ENCODE data around the gene MYL5. TPM values are rescaled to one million over a fixed set of nuclear protein-coding genes. Genes with fewer than 3 reads are reported as not detected.

The MYL5 gene
- polyA plus RNA-seq, 2 of the 4 experiments (the other 2 are of a cell fraction), result 8.0 to 8.3 TPM

DNA sequence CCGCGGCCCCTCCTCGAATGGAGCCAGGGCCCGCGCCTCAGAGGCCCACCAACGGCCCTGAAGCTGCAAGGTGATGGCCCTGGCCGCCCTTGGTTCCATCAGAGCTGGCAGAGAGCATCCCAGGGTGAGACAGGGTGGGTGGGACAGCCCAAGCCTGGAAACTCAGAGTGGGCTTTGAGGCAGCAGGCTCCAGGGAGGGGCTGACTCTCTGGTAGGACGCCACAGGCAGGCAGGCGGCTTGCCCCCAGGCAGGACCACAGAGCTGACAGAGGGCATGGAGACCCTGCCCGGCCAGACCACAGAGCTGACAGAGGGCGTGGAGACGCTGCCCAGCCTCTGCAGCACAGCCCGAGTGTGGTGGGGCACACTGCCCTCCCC, 4.8 kb downstream of the MYL5 start:
- peaks cover 13% of the 10 kb centered on the region; the same call in 1 of the 3 replicates for H3K4me1 ChIP-seq
- H3K9me3 ChIP-seq, result no peaks in the 10 kb centered on the region
- ChIA-PET POLR2A (interaction anchor here (1.1 kb wide), 1 partner anchor 8 kb away, joined by 4 read pairs; no protein-coding TSS in a partner anchor), CTCF (interaction anchor here (0.7 kb wide), 1 partner anchor 133 kb away, joined by 3 read pairs; no protein-coding TSS in a partner anchor)
- no peak overlapping the region for H3K4me3 ChIP-seq
- H3K27ac ChIP-seq, result no peak overlapping the region
- no peak for ATAC-seq
- 90% methylated on average over 2 of the region's 13 CpGs for whole genome bisulfite sequencing (ENCODE audit: missing lambda C conversion rate)
- DNase-seq (ENCODE audit: low read depth in 1 of 2, low spot score in 1 of 2), result no peak
- no peak for FAIRE-seq
- TF ChIP-seq RARB (CRISPR knock-in tag; IDR thresholded peaks at IDR 0.05) (no peak), BHLHE40 (IDR thresholded peaks at IDR 0.05; ENCODE audit: low read depth, low read length) (no peak), KDM1A (IDR thresholded peaks at IDR 0.05; ENCODE audit: low read depth) (no peak), TFCP2L1 (CRISPR knock-in tag; IDR thresholded peaks at IDR 0.05) (no peak), FOXS1 (CRISPR knock-in tag; IDR thresholded peaks at IDR 0.05) (no peak), POLR2A (IDR thresholded peaks at IDR 0.05; ENCODE audit: low read length) (no peak), CHD4 (IDR thresholded peaks at IDR 0.05; ENCODE audit: borderline replicate concordance) (no peak), ZNF302 (CRISPR knock-in tag; IDR thresholded peaks at IDR 0.05) (no peak), POLR2AphosphoS2 (conservative IDR thresholded peaks at IDR 0.05; ENCODE audit: low read length) (no peak), KDM5A (IDR thresholded peaks at IDR 0.05) (no peak), GATA3 (IDR thresholded peaks at IDR 0.05; ENCODE audit: borderline replicate concordance) (no peak), CHD2 (IDR thresholded peaks at IDR 0.05; ENCODE audit: low read length, partially characterized antibody) (no peak)
- TF ChIP-seq, protein P1, sequence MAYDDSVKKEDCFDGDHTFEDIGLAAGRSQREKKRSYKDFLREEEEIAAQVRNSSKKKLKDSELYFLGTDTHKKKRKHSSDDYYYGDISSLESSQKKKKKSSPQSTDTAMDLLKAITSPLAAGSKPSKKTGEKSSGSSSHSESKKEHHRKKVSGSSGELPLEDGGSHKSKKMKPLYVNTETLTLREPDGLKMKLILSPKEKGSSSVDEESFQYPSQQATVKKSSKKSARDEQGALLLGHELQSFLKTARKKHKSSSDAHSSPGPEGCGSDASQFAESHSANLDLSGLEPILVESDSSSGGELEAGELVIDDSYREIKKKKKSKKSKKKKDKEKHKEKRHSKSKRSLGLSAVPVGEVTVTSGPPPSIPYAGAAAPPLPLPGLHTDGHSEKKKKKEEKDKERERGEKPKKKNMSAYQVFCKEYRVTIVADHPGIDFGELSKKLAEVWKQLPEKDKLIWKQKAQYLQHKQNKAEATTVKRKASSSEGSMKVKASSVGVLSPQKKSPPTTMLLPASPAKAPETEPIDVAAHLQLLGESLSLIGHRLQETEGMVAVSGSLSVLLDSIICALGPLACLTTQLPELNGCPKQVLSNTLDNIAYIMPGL (CRISPR knock-in tag; IDR thresholded peaks at IDR 0.05; ENCODE audit: borderline replicate concordance), result no peak
- TF ChIP-seq, protein P2, sequence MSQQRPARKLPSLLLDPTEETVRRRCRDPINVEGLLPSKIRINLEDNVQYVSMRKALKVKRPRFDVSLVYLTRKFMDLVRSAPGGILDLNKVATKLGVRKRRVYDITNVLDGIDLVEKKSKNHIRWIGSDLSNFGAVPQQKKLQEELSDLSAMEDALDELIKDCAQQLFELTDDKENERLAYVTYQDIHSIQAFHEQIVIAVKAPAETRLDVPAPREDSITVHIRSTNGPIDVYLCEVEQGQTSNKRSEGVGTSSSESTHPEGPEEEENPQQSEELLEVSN (IDR thresholded peaks at IDR 0.05; ENCODE audit: borderline replicate concordance, low read depth), result no peak
- TF ChIP-seq, protein P3, sequence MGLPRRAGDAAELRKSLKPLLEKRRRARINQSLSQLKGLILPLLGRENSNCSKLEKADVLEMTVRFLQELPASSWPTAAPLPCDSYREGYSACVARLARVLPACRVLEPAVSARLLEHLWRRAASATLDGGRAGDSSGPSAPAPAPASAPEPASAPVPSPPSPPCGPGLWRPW (IDR thresholded peaks at IDR 0.05), result no peak
- no peak overlapping the region for H3K4me2 ChIP-seq

DNA sequence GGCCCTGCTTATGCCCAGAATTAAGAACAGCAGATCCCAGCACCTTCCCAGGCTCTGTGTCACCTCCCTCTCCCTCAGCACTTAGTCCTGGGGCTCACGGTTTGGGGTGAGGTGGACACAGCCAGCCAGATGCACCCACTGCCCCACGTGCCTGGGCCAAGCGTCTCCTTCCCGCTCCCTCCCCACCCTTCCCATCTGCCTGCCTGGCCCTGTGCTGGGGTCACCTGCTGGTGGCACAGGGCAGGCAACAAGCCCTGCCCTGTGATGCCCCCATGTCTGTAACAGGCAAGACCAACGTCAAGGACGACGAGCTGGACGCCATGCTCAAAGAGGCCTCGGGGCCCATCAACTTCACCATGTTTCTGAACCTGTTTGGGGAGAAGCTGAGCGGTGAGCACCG, 5.3 kb downstream of the MYL5 start:
- Histone ChIP-seq H3K27ac (no peak overlapping the region), H3K4me3 (no peak overlapping the region), H3K9me3 (no peaks in the 10 kb centered on the region), H3K4me1 (peaks cover 16% of the 10 kb centered on the region; the same call in 1 of the 3 replicates), H3K4me2 (no peak overlapping the region)
- CTCF ChIA-PET, result interaction anchor here (0.7 kb wide), 1 partner anchor 133 kb away, joined by 3 read pairs; no protein-coding TSS in a partner anchor
- POLR2A ChIA-PET, result interaction anchor here (1.1 kb wide), 1 partner anchor 8 kb away, joined by 4 read pairs; no protein-coding TSS in a partner anchor
- DNase-seq (ENCODE audit: low read depth in 1 of 2, low spot score in 1 of 2) (no peak), FAIRE-seq (no peak), ATAC-seq (no peak)
- TF ChIP-seq HOXB5 (CRISPR knock-in tag; IDR thresholded peaks at IDR 0.05), result no peak
- TF ChIP-seq EP300 (IDR thresholded peaks at IDR 0.05), result no peak
- TF ChIP-seq, protein P4, sequence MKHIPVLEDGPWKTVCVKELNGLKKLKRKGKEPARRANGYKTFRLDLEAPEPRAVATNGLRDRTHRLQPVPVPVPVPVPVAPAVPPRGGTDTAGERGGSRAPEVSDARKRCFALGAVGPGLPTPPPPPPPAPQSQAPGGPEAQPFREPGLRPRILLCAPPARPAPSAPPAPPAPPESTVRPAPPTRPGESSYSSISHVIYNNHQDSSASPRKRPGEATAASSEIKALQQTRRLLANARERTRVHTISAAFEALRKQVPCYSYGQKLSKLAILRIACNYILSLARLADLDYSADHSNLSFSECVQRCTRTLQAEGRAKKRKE (CRISPR knock-in tag; IDR thresholded peaks at IDR 0.05; ENCODE audit: low read depth), result no peak
- TF ChIP-seq FOSL2 (IDR thresholded peaks at IDR 0.05), result no peak
- TF ChIP-seq FOSL2 (CRISPR knock-in tag; IDR thresholded peaks at IDR 0.05), result no peak
- no peak for TF ChIP-seq EHF (CRISPR knock-in tag; IDR thresholded peaks at IDR 0.05)
- no peak for TF ChIP-seq MAZ (IDR thresholded peaks at IDR 0.05; ENCODE audit: borderline replicate concordance, low read depth, low read length)
- no peak for TF ChIP-seq KDM1A (IDR thresholded peaks at IDR 0.05; ENCODE audit: low read depth)
- TF ChIP-seq, protein P1 (CRISPR knock-in tag; IDR thresholded peaks at IDR 0.05; ENCODE audit: borderline replicate concordance), result no peak
- TF ChIP-seq CHD2 (IDR thresholded peaks at IDR 0.05; ENCODE audit: low read length, partially characterized antibody), result no peak
- TF ChIP-seq CEBPB (IDR thresholded peaks at IDR 0.05), result no peak
- TF ChIP-seq, protein P5, sequence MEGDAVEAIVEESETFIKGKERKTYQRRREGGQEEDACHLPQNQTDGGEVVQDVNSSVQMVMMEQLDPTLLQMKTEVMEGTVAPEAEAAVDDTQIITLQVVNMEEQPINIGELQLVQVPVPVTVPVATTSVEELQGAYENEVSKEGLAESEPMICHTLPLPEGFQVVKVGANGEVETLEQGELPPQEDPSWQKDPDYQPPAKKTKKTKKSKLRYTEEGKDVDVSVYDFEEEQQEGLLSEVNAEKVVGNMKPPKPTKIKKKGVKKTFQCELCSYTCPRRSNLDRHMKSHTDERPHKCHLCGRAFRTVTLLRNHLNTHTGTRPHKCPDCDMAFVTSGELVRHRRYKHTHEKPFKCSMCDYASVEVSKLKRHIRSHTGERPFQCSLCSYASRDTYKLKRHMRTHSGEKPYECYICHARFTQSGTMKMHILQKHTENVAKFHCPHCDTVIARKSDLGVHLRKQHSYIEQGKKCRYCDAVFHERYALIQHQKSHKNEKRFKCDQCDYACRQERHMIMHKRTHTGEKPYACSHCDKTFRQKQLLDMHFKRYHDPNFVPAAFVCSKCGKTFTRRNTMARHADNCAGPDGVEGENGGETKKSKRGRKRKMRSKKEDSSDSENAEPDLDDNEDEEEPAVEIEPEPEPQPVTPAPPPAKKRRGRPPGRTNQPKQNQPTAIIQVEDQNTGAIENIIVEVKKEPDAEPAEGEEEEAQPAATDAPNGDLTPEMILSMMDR (IDR thresholded peaks at IDR 0.05), result no peak
- TF ChIP-seq FOSB (CRISPR knock-in tag; IDR thresholded peaks at IDR 0.05), result no peak
- 94% methylated on average over 10 of the region's 11 CpGs for WGBS (ENCODE audit: missing lambda C conversion rate)
